Femur (tissue), 1 donor: ENCODE data around the gene KAT6B.

Experiments
- DNase-seq: peaks from one replicate; pipeline ENCODE4 v3.0.0-alpha.2; 2017

KAT6B gene

GRCh38 chr10:74991435-74991834, 165.0 kb downstream of the KAT6B start:
- no peak for DNase-seq

DNA sequence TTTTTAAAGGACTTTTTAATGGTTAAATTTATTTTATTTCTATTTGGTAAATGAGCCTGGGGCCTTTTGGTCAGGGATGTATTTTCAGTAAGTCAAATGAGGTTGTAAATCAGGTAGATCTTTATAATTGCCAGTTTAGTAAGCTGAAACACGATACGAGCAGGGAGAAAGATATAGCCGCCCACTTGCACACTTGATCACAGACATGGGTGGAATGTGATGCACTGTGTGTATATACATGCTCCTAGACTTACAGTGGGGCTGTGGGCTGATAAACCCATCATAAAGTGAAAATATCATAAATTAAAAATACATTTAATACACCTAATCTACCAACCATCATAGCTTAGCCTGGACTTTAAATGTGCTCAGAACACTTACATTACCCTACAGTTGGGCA, 165.7 kb downstream of the KAT6B start:
- no peak for DNase-seq

DNA sequence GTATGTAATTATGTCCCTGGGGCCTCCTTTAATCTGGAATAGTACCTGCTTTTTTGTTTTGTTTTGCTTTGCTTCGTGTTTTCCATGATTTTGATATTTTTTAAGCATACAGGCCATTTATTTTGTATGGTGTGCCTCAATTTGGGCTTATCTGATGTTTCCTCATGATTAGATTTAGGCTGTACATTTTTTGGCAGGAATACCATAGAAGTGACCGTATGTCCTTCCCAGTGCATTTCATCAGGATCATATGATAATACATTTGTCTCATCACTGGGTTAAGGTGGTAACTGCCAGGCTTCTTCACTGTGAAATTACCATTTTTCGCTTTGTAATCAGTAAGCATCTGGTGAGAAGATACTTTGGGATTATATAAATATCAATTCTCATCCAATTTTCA, 167.2 kb downstream of the KAT6B start:
- DNase-seq = no peak

- DNase-seq = no peak
Observed at GRCh38 chr10:74994854-74995253, 168.5 kb downstream of the KAT6B start.

GRCh38 chr10:74995806-74996205, 169.4 kb downstream of the KAT6B start:
- DNase-seq = no peak

GRCh38 chr10:74997163-74997562, 170.8 kb downstream of the KAT6B start:
- no peak for DNase-seq

- DNase-seq = no peak
Observed at GRCh38 chr10:75000748-75001321, 174.4 kb downstream of the KAT6B start.

DNA sequence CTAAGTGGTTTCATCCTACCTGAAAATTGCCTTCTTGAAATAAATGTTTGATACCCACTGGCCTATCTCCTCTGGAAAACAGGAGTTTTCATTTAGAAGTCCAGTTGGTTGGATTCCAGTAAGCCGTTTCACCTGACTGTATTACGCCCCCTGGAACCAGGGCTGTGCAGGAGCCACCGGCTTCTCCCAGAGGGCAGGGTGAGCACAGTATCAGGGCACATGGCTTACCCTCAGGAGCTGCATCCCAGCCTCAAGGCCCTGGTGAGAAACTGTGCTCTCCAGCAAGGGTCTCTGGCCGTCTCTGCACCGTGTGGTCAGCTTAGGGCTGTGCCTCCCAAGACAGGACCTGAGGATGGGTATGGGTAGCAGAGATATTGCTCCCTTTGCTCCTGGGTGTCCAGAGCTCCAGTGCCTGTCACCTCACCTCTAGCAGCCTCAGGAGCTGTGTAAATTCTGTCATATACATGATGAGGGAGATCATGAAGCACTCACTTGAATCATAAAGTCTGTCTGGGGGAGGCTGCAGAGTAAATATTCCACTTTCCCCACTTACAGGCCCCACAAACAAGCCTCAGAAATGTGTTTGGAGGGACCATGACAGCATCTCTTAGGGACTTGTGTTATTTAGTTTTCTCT, 175.4 kb downstream of the KAT6B start:
- no peak for DNase-seq

DNA sequence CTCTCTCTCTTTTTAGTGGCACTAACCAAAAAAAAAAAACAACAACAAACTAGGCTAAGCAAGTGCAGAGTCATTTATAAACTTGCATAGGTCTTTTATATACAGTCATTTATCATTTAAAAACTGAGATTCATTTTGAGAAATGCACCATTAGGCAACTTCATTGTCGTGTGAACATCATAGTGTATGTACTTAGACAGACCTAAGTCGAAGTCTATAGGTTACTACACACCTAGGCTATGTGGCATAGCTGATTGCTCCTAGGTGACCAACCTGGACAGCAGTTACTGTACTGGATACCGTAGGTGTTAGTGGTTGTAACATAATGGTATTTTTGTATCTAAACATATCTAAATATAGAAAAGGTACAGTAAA, 175.9 kb downstream of the KAT6B start:
- no peak for DNase-seq

GRCh38 chr10:75002967-75003594, 176.7 kb downstream of the KAT6B start:
- no peak for DNase-seq

DNA sequence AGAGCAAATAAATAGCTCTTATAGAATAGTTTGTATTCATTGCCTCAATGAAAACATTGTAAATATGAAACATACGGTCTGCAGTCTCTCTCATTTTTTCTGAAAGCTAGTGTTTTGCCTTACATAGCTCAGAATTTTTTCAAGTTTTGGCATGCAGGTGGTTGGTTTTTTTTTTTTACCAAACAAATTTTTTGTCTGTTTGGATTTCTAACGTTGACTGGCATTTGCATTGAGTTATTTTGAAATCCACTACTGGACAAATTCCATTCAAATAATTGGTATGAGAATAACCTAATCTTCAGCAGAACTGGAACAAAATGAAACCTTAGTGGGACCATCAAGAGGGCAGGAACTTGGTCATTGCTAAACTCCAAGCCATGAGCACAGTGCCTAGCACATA, 177.5 kb downstream of the KAT6B start:
- no peak for DNase-seq

DNA sequence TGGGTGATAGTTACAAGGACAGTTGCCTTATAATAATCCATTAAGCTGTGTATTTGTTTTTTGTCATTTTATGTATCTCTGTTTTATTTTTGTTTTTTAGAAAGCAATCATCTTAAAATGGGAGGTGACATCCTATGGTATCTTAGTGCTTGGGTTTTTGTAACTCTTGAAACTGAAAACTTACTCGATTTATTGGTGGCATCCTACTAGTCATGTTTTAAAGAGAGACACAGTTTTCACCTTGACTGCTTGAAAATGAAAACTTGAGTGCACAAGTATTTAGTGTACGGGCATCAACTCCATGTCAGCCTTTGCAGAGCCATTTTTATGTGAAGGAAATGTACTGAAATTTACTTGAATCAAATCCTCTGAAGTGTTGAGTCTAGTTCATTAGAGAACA, 181.2 kb downstream of the KAT6B start:
- DNase-seq = no peak

DNA sequence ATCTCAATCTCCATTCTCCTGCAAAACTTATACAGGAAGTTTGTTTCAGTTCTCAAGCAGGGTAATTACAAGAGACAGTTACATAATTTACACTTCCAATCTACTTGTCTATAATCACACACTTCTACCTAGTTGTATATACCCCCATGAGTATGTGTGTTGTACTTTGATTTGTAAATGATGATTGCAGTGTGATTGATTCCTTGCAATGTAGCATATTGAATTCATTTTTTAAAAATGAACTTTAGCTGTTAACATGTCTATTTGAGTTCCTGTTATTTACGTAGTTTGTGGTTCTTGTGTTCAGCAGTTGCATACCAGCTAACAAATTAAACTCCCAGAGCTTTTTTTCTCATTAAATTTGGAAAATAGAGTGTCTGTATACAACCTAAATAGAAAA, 182.6 kb downstream of the KAT6B start:
- no peak for DNase-seq

GRCh38 chr10:75009426-75009825, 183.0 kb downstream of the KAT6B start:
- DNase-seq = no peak

DNA sequence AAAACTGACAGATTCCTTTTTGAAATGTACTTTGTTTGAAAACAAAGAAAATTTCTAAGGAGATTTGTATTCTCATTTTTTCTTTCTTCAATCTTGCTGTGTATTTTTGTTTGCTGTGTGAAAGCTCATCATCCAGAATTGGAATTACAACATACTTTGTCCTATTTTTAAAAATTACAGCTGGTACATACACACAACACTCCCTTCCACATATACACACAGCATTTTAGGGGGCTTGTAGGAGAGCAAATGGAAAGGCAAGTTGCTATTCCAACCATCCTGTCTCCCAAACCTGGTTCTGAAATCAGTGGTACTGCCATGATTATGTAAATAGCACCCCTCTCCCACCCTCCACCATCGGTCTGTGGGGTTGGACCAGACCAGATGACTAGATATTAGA, 184.0 kb downstream of the KAT6B start:
- no peak for DNase-seq

- DNase-seq = no peak
Observed at GRCh38 chr10:75011221-75011620, 184.8 kb downstream of the KAT6B start.

GRCh38 chr10:75012471-75012870, 186.1 kb downstream of the KAT6B start:
- DNase-seq = no peak

GRCh38 chr10:75013007-75013406, 186.6 kb downstream of the KAT6B start:
- DNase-seq = no peak

- no peak for DNase-seq
Observed at GRCh38 chr10:75013522-75013921, 187.1 kb downstream of the KAT6B start.

GRCh38 chr10:75014516-75015230, 188.3 kb downstream of the KAT6B start:
- DNase-seq = no peak

DNA sequence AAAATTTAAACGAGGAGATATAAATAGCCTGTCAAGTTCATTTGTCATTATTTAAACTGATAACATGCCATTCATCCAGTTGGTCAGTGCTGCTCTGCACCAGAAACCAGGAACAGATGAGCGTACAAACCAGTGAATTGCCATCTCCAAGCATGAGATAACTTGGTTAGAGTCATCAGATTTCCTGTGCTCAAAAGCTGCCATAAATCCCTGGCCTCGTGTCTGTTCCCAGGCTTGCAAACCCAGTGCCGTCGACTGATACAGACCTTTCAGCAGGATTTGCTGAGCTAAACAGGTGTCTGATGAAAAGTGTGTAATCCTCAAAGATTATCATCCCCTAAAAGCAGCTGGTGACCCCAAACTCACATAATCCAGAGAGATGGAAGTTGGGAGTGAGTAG, 189.0 kb downstream of the KAT6B start:
- DNase-seq = no peak

- DNase-seq = no peak
Observed at GRCh38 chr10:75016325-75016724, 189.9 kb downstream of the KAT6B start.

DNA sequence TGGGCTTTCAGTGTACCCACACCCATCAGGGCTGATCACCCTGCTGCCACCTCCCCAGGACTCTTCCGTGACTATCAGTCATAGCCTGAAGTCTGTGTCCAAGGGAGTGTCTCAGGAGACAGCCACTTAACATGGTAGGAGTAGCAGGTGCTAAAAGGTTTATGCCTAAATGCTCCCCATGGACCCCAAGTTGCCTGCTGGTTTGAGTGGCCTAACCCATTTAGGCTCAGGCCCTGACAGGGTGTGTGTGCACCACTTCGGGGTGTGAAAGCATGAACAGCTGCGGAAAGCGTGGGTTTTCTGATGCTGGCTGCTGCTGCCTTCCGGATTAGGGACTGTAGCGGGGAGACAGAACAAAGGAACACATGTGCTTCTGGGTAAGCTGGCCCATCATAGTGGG, 191.9 kb downstream of the KAT6B start:
- no peak for DNase-seq

DNA sequence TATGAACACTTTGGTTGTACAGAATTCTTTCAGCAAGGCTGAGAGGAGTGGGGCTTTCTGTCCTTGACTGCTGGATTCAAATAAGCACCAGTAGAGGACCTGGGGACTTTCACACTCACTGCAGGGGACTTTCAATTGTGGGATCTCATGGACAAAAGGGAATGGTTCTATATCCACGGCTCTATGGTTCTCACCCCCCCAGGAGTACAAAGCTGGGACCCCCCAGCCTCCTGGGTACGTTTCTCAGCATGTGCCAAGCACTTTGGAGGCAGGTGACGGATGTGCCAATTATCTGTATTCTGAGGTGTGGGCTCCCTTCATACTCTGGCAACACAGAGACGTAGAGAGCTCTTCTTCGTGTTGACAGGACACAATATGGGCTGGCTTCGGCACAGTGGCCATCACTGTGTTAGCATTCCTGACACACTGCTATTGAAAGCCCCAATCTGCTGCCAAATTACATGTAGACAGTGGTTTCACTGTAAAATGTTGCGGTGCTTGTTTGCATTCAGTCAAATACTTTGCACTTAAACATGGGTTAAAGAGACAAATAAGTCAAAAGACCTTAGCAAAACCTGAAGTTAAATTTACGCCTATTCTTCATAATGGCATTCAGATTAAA, 192.4 kb downstream of the KAT6B start:
- no peak for DNase-seq
